Measurements from ENCODE around the gene TWIST2. TPM values are rescaled to one million over a fixed set of nuclear protein-coding genes. Genes with fewer than 3 reads are reported as not detected.

TWIST2 gene
- total and polyA plus RNA-seq, 5 donors, result 3.1 to 6.3 (median 5.0) TPM

DNA sequence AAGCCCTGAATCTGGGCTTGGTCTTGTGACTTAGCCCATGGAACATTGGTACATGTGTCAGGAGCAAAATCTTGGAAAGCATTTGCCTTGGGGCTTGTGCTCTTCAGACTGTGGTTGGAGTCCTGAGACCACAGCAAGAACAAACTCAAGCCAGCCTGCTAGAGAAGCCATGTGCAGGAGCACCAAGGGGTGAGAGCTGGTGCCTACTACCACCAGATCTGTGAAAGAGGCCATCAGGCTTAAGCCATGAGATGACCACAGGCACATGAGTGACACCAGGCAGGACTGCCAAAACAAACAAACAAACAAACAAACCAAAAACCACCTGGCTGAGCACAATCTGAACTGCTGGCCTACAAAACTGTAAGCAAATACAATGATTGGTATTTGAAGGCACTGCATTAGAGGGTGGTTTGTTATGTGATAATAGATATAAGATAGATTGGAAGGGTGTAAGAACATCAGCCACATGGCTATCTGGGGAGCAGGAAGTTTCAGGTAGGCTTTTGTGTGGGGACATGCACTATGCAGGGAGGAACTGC lies 9.0 kb upstream of the TWIST2 start:
- Histone ChIP-seq H3K9me3 (ENCODE audit: control insufficient read depth, low read length) (no peaks in the 10 kb centered on the region), H3K27me3 (ENCODE audit: control insufficient read depth, insufficient read depth) (no peaks in the 10 kb centered on the region), H3K4me3 (ENCODE audit: low read length) (no peak overlapping the region), H3K27ac (ENCODE audit: low read length) (no peak overlapping the region), H3K4me1 (ENCODE audit: control insufficient read depth, insufficient read depth, low read length) (no peaks in the 10 kb centered on the region)
- DNase-seq (no peak), ATAC-seq (no peak)
- intact Hi-C loops (cut with DNase I), result no loop called here

DNA sequence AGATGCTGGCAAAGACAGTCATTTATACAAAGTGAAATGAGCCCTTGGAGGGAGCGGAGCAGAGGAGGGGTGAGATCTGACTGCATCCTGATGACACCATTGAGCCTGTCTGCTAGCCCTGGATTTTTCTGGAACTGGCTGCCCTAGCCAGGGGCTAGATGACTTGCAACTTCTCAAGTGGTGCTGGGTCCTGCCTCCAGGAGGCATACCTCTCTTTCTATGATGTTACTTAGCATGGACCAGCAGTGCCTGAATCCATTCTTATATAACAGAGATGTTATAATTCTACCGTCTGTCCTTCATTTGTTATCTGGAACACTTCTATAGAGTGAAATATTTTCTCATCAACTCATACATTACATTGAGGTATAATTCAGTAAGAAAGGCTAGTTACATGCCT lies 8.5 kb upstream of the TWIST2 start:
- Histone ChIP-seq H3K27ac (ENCODE audit: low read length) (no peak overlapping the region), H3K27me3 (ENCODE audit: control insufficient read depth, insufficient read depth) (no peaks in the 10 kb centered on the region), H3K4me1 (ENCODE audit: control insufficient read depth, insufficient read depth, low read length) (no peaks in the 10 kb centered on the region), H3K9me3 (ENCODE audit: control insufficient read depth, low read length) (no peaks in the 10 kb centered on the region), H3K4me3 (ENCODE audit: low read length) (no peak overlapping the region)
- no peak for DNase-seq
- intact Hi-C loops (cut with DNase I), result no loop called here
- ATAC-seq, result no peak
- 90% methylated on average over 2 of the region's 2 CpGs for whole genome bisulfite sequencing

DNA sequence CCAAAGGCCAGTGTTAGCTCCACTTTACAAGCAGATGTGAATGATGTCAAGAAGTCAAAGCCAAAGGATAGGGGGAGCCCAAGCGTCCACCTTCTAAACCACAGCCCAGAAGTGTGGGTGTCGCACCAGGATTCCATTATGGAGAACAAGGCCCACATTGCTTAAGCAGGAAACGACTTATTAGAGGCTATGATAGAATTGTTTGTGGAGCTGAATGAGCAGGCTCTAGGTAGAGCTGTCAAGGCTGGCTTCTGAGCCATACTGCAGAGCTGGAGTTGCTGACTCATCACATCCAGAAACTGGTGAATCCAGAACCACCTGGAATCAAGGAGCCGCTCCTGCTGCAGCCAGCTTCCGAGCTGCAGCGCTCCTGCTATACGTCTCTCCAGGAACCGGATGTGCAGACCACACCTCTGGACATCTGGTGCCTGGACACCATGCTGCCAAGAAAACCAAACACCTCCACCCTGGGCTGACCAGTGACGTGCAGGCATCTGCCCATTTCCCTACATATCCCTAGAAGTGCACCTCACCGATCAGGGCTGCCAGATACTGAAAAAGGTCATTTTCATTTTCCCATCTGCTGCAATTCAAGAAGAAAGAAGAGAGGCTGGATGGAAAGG lies 6.2 kb upstream of the TWIST2 start:
- no peaks in the 10 kb centered on the region for H3K4me1 ChIP-seq (ENCODE audit: control insufficient read depth, insufficient read depth, low read length)
- H3K27ac ChIP-seq (ENCODE audit: low read length), result no peak overlapping the region
- H3K9me3 ChIP-seq (ENCODE audit: control insufficient read depth, low read length), result no peaks in the 10 kb centered on the region
- no peak for ATAC-seq
- 61% methylated on average over 10 of the region's 10 CpGs for WGBS
- intact Hi-C loops (cut with DNase I), result loop anchor here in 1 of 4 donors (10.0 kb wide), 1 partner anchor 103 kb away; no protein-coding TSS in a partner anchor
- H3K4me3 ChIP-seq (ENCODE audit: low read length), result no peak overlapping the region
- no peaks in the 10 kb centered on the region for H3K27me3 ChIP-seq (ENCODE audit: control insufficient read depth, insufficient read depth)
- no peak for DNase-seq

DNA sequence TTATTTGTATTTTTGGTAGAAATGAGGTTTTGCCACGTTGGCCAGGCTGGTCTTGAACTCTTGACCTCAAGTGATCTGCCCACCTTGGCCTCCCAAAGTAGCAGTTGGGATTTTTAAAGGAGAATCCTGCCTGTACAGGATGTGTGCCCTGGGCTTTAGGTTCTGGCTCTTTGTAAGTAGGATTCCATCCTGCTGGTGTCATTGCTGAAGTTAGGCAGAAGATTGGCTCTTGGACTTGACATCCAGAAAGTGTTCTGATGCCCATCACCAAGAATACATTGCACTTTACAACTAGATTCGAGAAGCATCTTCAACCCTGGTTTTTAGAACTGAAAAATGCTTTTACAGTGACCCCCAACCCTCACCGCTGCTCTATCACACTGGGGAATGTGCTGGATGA lies 4.4 kb upstream of the TWIST2 start:
- Histone ChIP-seq H3K27me3 (ENCODE audit: control insufficient read depth, insufficient read depth) (no peaks in the 10 kb centered on the region), H3K27ac (ENCODE audit: low read length) (no peak overlapping the region), H3K4me1 (ENCODE audit: control insufficient read depth, insufficient read depth, low read length) (no peaks in the 10 kb centered on the region), H3K4me3 (ENCODE audit: low read length) (no peak overlapping the region), H3K9me3 (ENCODE audit: control insufficient read depth, low read length) (no peaks in the 10 kb centered on the region)
- DNase-seq (no peak), ATAC-seq (no peak)
- intact Hi-C loops (cut with DNase I), result loop anchor here in 1 of 4 donors (10.0 kb wide), 1 partner anchor 101 kb away; no protein-coding TSS in a partner anchor
- 58% methylated on average over 3 of the region's 3 CpGs for whole genome bisulfite sequencing

DNA sequence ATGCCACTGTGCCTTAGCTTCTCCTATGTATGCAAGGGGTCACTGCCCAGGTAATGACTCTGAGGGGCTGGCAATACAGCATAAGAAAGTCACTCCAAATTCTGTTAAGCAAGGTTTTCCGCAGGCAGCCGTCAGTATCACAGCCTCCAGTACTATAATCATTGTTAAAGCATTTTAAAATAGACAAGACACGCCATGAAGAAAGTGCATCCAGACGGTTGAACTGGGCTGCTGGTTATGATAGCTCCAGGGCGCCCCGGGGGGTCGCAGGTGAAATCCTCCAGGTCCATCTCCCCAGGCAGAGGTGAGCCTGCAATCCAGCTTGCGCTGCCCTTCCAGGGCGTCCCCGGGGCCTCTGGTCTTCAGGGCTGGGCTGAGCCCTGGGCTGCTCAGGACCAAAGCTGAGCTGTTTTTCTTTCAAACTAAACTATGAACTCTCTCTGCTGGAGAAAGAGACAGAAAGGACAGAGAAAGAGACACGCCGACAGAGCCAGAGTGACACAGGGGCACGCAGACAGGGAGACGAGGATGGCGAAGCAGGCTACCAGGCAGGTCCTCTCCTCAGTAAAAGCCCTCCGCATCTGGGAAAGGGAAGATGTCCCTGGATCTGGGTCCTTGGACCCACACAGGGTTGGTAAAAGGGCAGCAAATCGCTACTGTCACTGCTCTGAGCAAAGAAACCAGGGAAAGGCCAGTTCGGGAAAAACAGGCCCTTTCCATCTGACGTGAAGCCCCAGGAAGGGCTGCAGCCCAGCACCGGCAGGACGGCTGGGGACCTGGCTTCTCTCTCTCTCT lies 2.1 kb upstream of the TWIST2 start:
- ATAC-seq (no peak), DNase-seq (no peak)
- Histone ChIP-seq H3K27ac (ENCODE audit: low read length) (no peak overlapping the region), H3K27me3 (ENCODE audit: control insufficient read depth, insufficient read depth) (no peaks in the 10 kb centered on the region), H3K4me3 (ENCODE audit: low read length) (no peak overlapping the region), H3K4me1 (ENCODE audit: control insufficient read depth, insufficient read depth, low read length) (no peaks in the 10 kb centered on the region), H3K9me3 (ENCODE audit: control insufficient read depth, low read length) (no peaks in the 10 kb centered on the region)
- WGBS, result 58% methylated on average over 21 of the region's 21 CpGs
- intact Hi-C loops (cut with DNase I), result loop anchor here in 1 of 4 donors (10.0 kb wide), 1 partner anchor 99 kb away; no protein-coding TSS in a partner anchor

DNA sequence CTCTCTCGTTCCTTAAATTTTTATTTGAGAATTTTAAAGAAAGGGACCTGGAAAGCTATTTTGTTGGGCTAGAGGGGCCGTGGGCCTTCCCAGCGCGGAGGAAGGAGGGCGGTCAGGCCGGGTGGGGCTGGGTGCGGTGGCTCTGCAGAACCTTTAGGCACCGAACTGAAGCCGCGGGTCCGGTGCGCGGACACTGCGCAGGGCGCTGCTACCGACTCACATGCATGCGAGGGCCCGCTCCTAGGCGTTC lies 1.6 kb upstream of the TWIST2 start:
- 24% methylated on average over 19 of the region's 19 CpGs for WGBS
- peak overlapping the region; percentile 61 for H3K4me3 ChIP-seq (ENCODE audit: low read length)
- H3K27ac ChIP-seq (ENCODE audit: low read length), result no peak overlapping the region
- ATAC-seq (peak; percentile 3 to 28), DNase-seq (peak in 1 of 3 donors; percentile 67)
- no peaks in the 10 kb centered on the region for H3K4me1 ChIP-seq (ENCODE audit: control insufficient read depth, insufficient read depth, low read length)
- no peaks in the 10 kb centered on the region for H3K9me3 ChIP-seq (ENCODE audit: control insufficient read depth, low read length)
- intact Hi-C loops (cut with DNase I), result loop anchor here in 1 of 4 donors (10.0 kb wide), 1 partner anchor 98 kb away; no protein-coding TSS in a partner anchor
- no peaks in the 10 kb centered on the region for H3K27me3 ChIP-seq (ENCODE audit: control insufficient read depth, insufficient read depth)

DNA sequence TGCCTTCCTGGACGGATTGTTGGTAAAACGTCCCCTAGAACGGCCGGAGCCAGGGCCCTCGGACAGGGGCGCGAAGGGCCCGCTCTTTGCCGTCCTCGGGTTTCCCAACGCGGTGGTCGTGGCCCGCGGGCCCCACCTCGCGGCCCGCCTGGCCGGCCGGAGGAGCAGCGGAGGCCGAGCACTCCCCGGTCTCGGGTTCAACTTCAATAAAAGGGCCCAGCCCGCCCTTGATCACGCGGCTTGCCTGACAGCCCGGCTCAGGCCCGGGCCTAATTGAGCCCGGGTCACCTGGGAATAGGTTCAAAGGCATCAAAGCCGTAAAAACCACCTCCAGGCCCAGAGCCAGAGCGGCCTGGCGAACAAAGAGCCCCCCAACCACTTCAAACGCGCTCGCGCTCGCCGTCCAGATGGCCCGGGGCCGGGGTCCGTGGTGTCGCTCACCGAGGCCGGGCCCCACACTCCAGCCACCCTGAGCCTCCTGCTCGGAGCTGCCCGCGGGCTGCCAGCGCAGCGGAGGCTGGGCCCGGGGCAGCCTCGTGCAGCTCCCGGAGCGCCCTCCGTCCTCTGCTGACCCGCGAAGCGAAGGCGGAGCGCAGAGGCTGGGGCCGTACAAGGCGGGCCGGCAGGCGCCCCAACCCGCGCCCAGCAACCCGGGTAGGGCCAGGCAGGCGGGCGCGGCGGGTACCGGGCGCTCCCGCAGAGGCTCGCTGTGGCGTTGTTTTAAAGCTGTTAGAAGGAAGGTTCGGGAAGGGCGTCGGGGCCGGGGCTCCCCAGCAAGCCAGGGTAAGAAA lies 1.1 kb upstream of the TWIST2 start:
- WGBS, result 3% methylated on average over 80 of the region's 80 CpGs
- peak in 2 of 3 donors; percentile 46 to 74 for DNase-seq
- Histone ChIP-seq H3K27me3 (ENCODE audit: control insufficient read depth, insufficient read depth) (no peaks in the 10 kb centered on the region), H3K4me3 (ENCODE audit: low read length) (peak overlapping the region; percentile 61), H3K4me1 (ENCODE audit: control insufficient read depth, insufficient read depth, low read length) (no peaks in the 10 kb centered on the region), H3K9me3 (ENCODE audit: control insufficient read depth, low read length) (no peaks in the 10 kb centered on the region), H3K27ac (ENCODE audit: low read length) (peak overlapping the region; percentile 5)
- intact Hi-C loops (cut with DNase I), result loop anchor here in 1 of 4 donors (10.0 kb wide), 1 partner anchor 98 kb away; no protein-coding TSS in a partner anchor
- peak; percentile 80 to 83 for ATAC-seq

DNA sequence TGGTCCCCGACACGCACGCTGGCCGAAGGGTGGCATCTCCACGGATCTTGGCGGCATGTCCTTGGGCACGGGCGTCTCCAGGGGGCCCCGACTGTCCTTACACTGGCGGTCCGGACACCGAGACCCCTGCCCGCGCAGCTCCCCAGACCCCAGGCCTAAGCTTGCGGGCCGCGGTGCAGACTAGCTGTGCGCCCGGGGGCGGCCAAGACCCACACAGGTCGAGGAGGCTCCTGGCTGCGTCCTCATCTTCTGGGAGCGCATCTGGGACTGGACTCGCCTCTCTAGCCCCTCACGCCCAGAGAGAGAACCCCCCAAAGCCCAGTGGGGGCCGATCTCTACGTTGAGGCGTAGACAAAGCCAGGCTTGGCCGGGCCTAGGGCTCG lies 475 bp upstream of the TWIST2 start:
- peak overlapping the region; percentile 70 for H3K27ac ChIP-seq (ENCODE audit: low read length)
- no peaks in the 10 kb centered on the region for H3K4me1 ChIP-seq (ENCODE audit: control insufficient read depth, insufficient read depth, low read length)
- no peaks in the 10 kb centered on the region for H3K27me3 ChIP-seq (ENCODE audit: control insufficient read depth, insufficient read depth)
- peak; percentile 15 to 27 for ATAC-seq
- peak overlapping the region; percentile 61 for H3K4me3 ChIP-seq (ENCODE audit: low read length)
- DNase-seq, result peak in 1 of 3 donors; percentile 63
- intact Hi-C loops (cut with DNase I), result loop anchor here in 1 of 4 donors (10.0 kb wide), 1 partner anchor 97 kb away; no protein-coding TSS in a partner anchor
- no peaks in the 10 kb centered on the region for H3K9me3 ChIP-seq (ENCODE audit: control insufficient read depth, low read length)
- 3% methylated on average over 30 of the region's 30 CpGs for WGBS

DNA sequence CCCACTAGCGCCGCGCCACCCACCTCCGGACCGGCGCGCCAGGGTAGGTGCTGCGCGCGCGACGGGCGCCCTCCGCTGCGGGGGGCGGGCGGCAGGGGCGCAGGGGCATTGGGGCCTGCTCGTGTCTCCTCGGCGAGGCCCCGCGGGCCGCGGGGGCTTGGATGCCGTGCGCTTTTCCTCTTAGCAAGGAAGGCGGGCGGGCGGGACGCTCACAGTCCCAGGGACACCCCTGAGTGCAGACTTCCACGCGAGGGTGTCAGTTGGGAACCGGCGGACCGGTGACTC lies 748 bp downstream of the TWIST2 start:
- intact Hi-C loops (cut with DNase I), result loop anchor here in 1 of 4 donors (10.0 kb wide), 1 partner anchor 96 kb away; no protein-coding TSS in a partner anchor
- WGBS, result 4% methylated on average over 36 of the region's 36 CpGs
- Histone ChIP-seq H3K4me1 (ENCODE audit: control insufficient read depth, insufficient read depth, low read length) (no peaks in the 10 kb centered on the region), H3K9me3 (ENCODE audit: control insufficient read depth, low read length) (no peaks in the 10 kb centered on the region), H3K27ac (ENCODE audit: low read length) (no peak overlapping the region), H3K27me3 (ENCODE audit: control insufficient read depth, insufficient read depth) (no peaks in the 10 kb centered on the region), H3K4me3 (ENCODE audit: low read length) (peak overlapping the region; percentile 61)
- DNase-seq (no peak), ATAC-seq (peak; percentile 6 to 27)

DNA sequence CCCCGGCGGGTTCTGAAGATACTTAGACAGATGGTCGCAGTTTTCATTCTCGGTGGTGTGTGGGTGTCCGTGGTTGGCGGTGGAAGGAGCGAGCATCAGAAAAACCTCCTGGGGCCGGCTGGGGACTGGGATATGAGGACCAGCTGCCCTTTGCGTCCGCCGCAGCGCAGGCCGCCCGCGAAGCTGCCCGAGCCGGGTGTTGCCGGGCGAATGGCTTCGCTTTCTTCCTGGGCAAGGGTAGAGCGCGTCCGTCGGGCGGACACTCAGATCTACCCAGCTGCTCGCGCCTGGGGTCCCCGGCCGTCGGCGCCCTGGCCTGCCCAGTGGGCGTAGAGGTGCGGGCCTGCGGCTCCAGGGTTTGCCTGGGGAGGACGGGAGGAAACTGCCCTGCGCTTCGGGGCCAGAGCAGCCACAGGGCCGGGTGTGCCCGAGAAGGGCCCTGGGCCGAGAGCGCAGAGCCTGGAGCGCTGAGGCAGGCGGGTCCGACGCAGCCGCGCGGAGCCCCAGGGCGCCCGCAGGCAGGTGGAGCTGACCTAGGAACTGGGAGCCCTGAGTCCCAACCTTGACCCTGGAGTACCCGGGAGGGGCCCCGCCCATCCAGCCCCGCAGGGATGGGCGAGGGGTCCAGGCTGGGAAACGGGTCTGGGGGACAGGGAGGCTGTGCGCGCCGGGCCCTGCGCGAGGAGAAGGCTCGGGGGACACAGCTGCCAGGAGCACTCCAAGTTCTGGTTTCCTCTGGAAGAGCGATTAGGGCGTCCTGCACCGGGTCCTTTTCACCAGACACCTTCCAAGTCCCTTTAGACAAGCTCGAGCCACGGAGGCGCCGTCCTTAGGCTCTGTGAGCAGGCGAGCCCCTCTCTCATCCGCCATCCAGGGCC lies 1.3 kb downstream of the TWIST2 start:
- Histone ChIP-seq H3K27ac (ENCODE audit: low read length) (no peak overlapping the region), H3K27me3 (ENCODE audit: control insufficient read depth, insufficient read depth) (no peaks in the 10 kb centered on the region), H3K9me3 (ENCODE audit: control insufficient read depth, low read length) (no peaks in the 10 kb centered on the region), H3K4me1 (ENCODE audit: control insufficient read depth, insufficient read depth, low read length) (no peaks in the 10 kb centered on the region), H3K4me3 (ENCODE audit: low read length) (peak overlapping the region; percentile 61)
- intact Hi-C loops (cut with DNase I), result loop anchor here in 1 of 4 donors (10.0 kb wide), 1 partner anchor 96 kb away; no protein-coding TSS in a partner anchor
- 3% methylated on average over 70 of the region's 70 CpGs for WGBS
- DNase-seq (no peak), ATAC-seq (peak; percentile 3 to 10)

All from right cardiac atrium (tissue), 5 donors.